PFSK-1 (cell line): ENCODE data around the gene LDLRAD4.

Source experiments
- FOXP2 ChIP-seq: optimal IDR thresholded peaks from 2 replicates; pipeline ENCODE3; 2011; ENCODE audit warnings: borderline replicate concordance, control low read depth, inconsistent platforms; ENCODE audit not compliant: insufficient read depth; ENCODE audit errors: extremely low read length, extremely low read depth
- POLR2AphosphoS5 ChIP-seq: IDR thresholded peaks from 2 replicates; pipeline ENCODE4 v1.6.1; 2012; ENCODE audit warnings: low read depth, mild to moderate bottlenecking, control low read depth, low read length, moderate library complexity
- SIN3A ChIP-seq: IDR thresholded peaks from 2 replicates; pipeline ENCODE4 v1.6.1; 2012; ENCODE audit warnings: mild to moderate bottlenecking, low read length, moderate library complexity, borderline replicate concordance; ENCODE audit not compliant: insufficient read depth
- TAF1 ChIP-seq: IDR thresholded peaks from 2 replicates; pipeline ENCODE4 v1.6.1; 2012; ENCODE audit warnings: low read length, control low read depth, borderline replicate concordance; ENCODE audit not compliant: insufficient read depth
- TF ChIP-seq, protein P1 (sequence below), 2 experiments: IDR thresholded peaks; 2 replicates each; pipeline versions ENCODE4 v1.6.1 to v1.8.0; 2011 to 2012; ENCODE audit warnings: low read depth in 2 of 2, low read length in 2 of 2, control low read depth in 1 of 2, inconsistent platforms in 1 of 2, mild to moderate bottlenecking in 1 of 2, moderate library complexity in 1 of 2; ENCODE audit not compliant: insufficient read depth in 1 of 2

LDLRAD4 gene

DNA sequence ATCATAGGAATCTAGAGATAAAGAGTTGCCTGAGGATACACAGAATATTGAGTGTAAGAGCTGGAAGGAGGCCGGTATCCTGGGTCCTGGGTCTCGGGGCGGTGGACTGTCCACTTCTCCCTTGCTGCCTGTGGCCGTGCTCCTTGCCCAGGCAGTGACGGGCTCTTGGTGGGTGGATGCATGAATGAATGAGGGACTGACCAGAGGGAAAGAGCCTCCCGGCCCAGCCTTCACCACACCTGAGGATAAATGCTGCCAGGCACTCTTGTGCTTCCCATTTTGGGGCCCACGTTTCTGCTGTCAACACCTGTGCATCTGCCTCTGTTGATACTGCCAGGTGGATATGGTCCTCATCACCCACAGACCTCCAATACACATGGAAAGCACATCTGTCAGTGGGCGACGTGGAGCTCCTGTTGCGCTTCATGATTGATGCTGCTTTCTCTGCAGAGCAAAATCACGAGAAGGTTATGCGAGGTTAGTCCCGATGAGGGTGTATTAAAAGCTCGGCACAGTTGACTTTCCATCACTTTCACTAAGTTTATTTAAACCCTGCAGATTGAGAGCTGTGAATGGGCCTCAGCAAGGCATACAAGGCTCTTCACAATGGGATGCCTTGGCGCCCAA, 211.4 kb downstream of the LDLRAD4 start:
- TF ChIP-seq FOXP2 = no peak
- TF ChIP-seq, protein P1, sequence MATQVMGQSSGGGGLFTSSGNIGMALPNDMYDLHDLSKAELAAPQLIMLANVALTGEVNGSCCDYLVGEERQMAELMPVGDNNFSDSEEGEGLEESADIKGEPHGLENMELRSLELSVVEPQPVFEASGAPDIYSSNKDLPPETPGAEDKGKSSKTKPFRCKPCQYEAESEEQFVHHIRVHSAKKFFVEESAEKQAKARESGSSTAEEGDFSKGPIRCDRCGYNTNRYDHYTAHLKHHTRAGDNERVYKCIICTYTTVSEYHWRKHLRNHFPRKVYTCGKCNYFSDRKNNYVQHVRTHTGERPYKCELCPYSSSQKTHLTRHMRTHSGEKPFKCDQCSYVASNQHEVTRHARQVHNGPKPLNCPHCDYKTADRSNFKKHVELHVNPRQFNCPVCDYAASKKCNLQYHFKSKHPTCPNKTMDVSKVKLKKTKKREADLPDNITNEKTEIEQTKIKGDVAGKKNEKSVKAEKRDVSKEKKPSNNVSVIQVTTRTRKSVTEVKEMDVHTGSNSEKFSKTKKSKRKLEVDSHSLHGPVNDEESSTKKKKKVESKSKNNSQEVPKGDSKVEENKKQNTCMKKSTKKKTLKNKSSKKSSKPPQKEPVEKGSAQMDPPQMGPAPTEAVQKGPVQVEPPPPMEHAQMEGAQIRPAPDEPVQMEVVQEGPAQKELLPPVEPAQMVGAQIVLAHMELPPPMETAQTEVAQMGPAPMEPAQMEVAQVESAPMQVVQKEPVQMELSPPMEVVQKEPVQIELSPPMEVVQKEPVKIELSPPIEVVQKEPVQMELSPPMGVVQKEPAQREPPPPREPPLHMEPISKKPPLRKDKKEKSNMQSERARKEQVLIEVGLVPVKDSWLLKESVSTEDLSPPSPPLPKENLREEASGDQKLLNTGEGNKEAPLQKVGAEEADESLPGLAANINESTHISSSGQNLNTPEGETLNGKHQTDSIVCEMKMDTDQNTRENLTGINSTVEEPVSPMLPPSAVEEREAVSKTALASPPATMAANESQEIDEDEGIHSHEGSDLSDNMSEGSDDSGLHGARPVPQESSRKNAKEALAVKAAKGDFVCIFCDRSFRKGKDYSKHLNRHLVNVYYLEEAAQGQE (IDR thresholded peaks at IDR 0.05; ENCODE audit: insufficient read depth in 1 of 2, low read depth in 2 of 2, low read length in 2 of 2) = no peak
- no peak for TF ChIP-seq TAF1
- TF ChIP-seq SIN3A = no peak
- TF ChIP-seq POLR2AphosphoS5 = no peak

DNA sequence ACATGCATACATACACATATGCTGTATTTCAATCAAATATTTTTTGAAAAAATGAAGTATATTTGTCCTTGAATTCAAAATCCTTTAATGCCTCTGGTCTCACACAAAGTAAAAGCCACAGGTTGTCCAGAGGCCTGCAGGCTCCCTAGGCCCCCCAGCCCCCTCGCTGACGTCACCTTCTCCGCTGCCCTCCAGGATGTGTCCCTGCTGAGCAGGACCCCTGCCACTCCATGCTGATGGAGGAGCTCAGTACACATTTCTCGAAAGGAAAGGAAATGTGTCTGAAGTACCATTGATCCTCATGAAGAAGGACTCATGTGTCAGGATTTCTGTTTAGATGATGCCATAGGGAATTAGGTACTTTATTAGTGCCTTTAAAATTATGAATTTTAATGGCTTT, 212.1 kb downstream of the LDLRAD4 start:
- TF ChIP-seq TAF1 (no peak), POLR2AphosphoS5 (no peak)

GRCh38 chr18:13431886-13432285, 213.3 kb downstream of the LDLRAD4 start:
- TF ChIP-seq POLR2AphosphoS5 (no peak), SIN3A (no peak), TAF1 (no peak), FOXP2 (no peak)
- TF ChIP-seq, protein P1 (IDR thresholded peaks at IDR 0.05; ENCODE audit: insufficient read depth in 1 of 2, low read depth in 2 of 2, low read length in 2 of 2) = no peak

DNA sequence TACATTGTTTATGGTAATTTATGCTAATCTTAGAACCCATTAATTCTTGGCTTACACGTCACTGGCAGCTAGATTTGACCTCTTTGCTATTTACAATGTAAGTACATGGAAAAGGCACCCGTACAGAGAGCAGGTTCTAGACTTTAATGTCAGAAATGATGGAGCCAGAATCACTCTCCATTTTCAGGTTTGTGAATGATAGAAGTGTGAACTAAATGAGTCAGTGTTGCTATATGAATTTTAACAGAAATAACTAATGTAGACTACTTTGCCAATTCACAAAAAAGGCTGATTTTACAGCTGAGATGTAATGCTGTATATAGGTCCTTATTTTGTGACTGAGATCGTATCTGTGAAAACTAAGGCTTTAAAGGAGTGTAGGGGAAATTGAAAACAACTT, 214.6 kb downstream of the LDLRAD4 start:
- TF ChIP-seq, protein P1 (IDR thresholded peaks at IDR 0.05; ENCODE audit: insufficient read depth in 1 of 2, low read depth in 2 of 2, low read length in 2 of 2) = no peak
- TF ChIP-seq SIN3A (no peak), POLR2AphosphoS5 (no peak), FOXP2 (no peak), TAF1 (no peak)

- no peak for TF ChIP-seq SIN3A
- TF ChIP-seq TAF1 = no peak
- TF ChIP-seq POLR2AphosphoS5 = no peak
- TF ChIP-seq FOXP2 = no peak
- TF ChIP-seq, protein P1 (IDR thresholded peaks at IDR 0.05; ENCODE audit: insufficient read depth in 1 of 2, low read depth in 2 of 2, low read length in 2 of 2) = no peak
Measured at GRCh38 chr18:13433685-13434084, 215.1 kb downstream of the LDLRAD4 start.
